Uterus (tissue), 4 donors: ENCODE results near the gene APC2. TPM values are rescaled to one million over a fixed set of nuclear protein-coding genes. Genes with fewer than 3 reads are reported as not detected.

Experiments
- DNase-seq, 2 donors: peaks; one replicate each; pipeline ENCODE4 v3.0.0-alpha.2; 2019 to 2020
- H3K27ac ChIP-seq, 2 donors: fragments of 200-600 bp; sonication (generic); 1 replicate in 1 of 2; 2 replicates in 1 of 2; pipeline ENCODE4 v1.5.1; 2016 to 2018
- H3K27me3 ChIP-seq, 2 donors: fragments of 200-600 bp; sonication (generic); one replicate each; pipeline ENCODE4 v1.5.1; 2018 to 2019; ENCODE audit warnings: control low read depth in 1 of 2
- H3K36me3 ChIP-seq, 2 donors: fragments of 200-600 bp; sonication (generic); one replicate each; pipeline ENCODE4 v1.5.1; 2019; ENCODE audit warnings: control low read depth in 1 of 2
- H3K4me1 ChIP-seq, 2 donors: fragments of 200-600 bp; sonication (generic); one replicate each; pipeline ENCODE4 v1.5.1; 2018 to 2019; ENCODE audit warnings: control low read depth in 1 of 2
- H3K4me3 ChIP-seq, 2 donors: fragments of 200-600 bp; sonication (generic); 1 replicate in 1 of 2; 2 replicates in 1 of 2; pipeline ENCODE4 v1.5.1; 2018 to 2019; ENCODE audit warnings: mild to moderate bottlenecking in 1 of 2
- H3K9me3 ChIP-seq, 2 donors: fragments of 200-600 bp; sonication (generic); one replicate each; pipeline ENCODE4 v1.5.1; 2019; ENCODE audit warnings: control low read depth in 1 of 2
- CTCF ChIP-seq, 4 experiments: fragments of 200-600 bp in 2 of 4; fragments of 450-650 bp in 2 of 4; sonication (generic) in 2 of 4; IDR thresholded peaks; one replicate each; pipeline ENCODE4 v1.5.1; 2016 to 2019; ENCODE audit warnings: antibody characterized with exemption in 4 of 4, mild to moderate bottlenecking in 2 of 4, moderate library complexity in 1 of 4
- POLR2A ChIP-seq, 2 donors: fragments of 450-650 bp; IDR thresholded peaks; one replicate each; pipeline ENCODE4 v1.6.1; 2016; ENCODE audit warnings: antibody characterized with exemption in 2 of 2, mild to moderate bottlenecking in 1 of 2, moderate library complexity in 1 of 2
- intact Hi-C: fragments of 100-400 bp; cut with DNase I; formaldehyde crosslinking; loops from one replicate; pipeline ENCODE4 v1.15.1; 2023; ENCODE audit warnings: low total_unique reads
- total RNA-seq, 4 donors: library from RNA; depleted of rRNA in 3 of 4; stranded (reverse); fragments of >200 nt in 3 of 4; gene quantifications; one replicate each; pipeline versions ENCODE4 v1.1.0 to v1.2.4, GENCODE V29; 2014 to 2023
- donor health status: DM: yes; HTN: yes; CAD: no.

The APC2 gene
- total RNA-seq, 4 donors from 2014 or later = 0.12 to 3.5 (median 0.77) TPM; not detected in 1

- TF ChIP-seq CTCF (IDR thresholded peaks at IDR 0.05) (no peak), POLR2A (IDR thresholded peaks at IDR 0.05) (no peak)
- no peaks in the 10 kb centered on the region for H3K9me3 ChIP-seq
- H3K36me3 ChIP-seq = no peaks in the 10 kb centered on the region
- no peak for DNase-seq
- H3K4me1 ChIP-seq = peaks cover 0 to 13% of the 10 kb centered on the region in 2 donors
- no peak overlapping the region for H3K4me3 ChIP-seq
- no peak overlapping the region for H3K27ac ChIP-seq
- intact Hi-C loops = no loop called here
- peaks cover 31 to 59% of the 10 kb centered on the region in 2 donors for H3K27me3 ChIP-seq
Observed at GRCh38 chr19:1455002-1455335, 5.0 kb downstream of the APC2 start.

- H3K9me3 ChIP-seq = no peaks in the 10 kb centered on the region
- TF ChIP-seq POLR2A (IDR thresholded peaks at IDR 0.05) = no peak
- TF ChIP-seq CTCF (IDR thresholded peaks at IDR 0.05) = no peak
- H3K36me3 ChIP-seq = no peaks in the 10 kb centered on the region
- no peak overlapping the region for H3K27ac ChIP-seq
- peaks cover 27 to 56% of the 10 kb centered on the region in 2 donors for H3K27me3 ChIP-seq
- peaks cover 0 to 13% of the 10 kb centered on the region in 2 donors for H3K4me1 ChIP-seq
- DNase-seq = peak in 1 of 2 donors; percentile 24
- no peak overlapping the region for H3K4me3 ChIP-seq
- intact Hi-C loops = no loop called here
Observed at GRCh38 chr19:1455336-1456120, 5.6 kb downstream of the APC2 start.

GRCh38 chr19:1456121-1456900, 6.4 kb downstream of the APC2 start:
- DNase-seq = no peak
- H3K9me3 ChIP-seq = no peaks in the 10 kb centered on the region
- H3K27ac ChIP-seq = no peak overlapping the region
- peaks cover 0 to 13% of the 10 kb centered on the region in 2 donors for H3K4me1 ChIP-seq
- intact Hi-C loops = no loop called here
- no peak overlapping the region for H3K4me3 ChIP-seq
- no peak for TF ChIP-seq POLR2A (IDR thresholded peaks at IDR 0.05)
- no peak for TF ChIP-seq CTCF (IDR thresholded peaks at IDR 0.05)
- no peaks in the 10 kb centered on the region for H3K36me3 ChIP-seq
- peaks cover 25 to 49% of the 10 kb centered on the region in 2 donors for H3K27me3 ChIP-seq

- no peak overlapping the region for H3K4me3 ChIP-seq
- H3K36me3 ChIP-seq = no peaks in the 10 kb centered on the region
- intact Hi-C loops = no loop called here
- H3K9me3 ChIP-seq = no peaks in the 10 kb centered on the region
- TF ChIP-seq CTCF (IDR thresholded peaks at IDR 0.05) = no peak
- no peak for TF ChIP-seq POLR2A (IDR thresholded peaks at IDR 0.05)
- H3K4me1 ChIP-seq = peaks cover 0 to 13% of the 10 kb centered on the region in 2 donors
- H3K27ac ChIP-seq = no peak overlapping the region
- H3K27me3 ChIP-seq = peaks cover 25 to 40% of the 10 kb centered on the region in 2 donors
- DNase-seq = no peak
Observed at GRCh38 chr19:1457031-1457739, 7.3 kb downstream of the APC2 start.
